ENCODE results near the gene IQGAP3. TPM values are rescaled to one million over a fixed set of nuclear protein-coding genes. Genes with fewer than 3 reads are reported as not detected.

The IQGAP3 gene
- total and polyA plus RNA-seq, 2 of the 4 experiments (the other 2 are of a cell fraction), result 12.5 to 13.6 TPM

DNA sequence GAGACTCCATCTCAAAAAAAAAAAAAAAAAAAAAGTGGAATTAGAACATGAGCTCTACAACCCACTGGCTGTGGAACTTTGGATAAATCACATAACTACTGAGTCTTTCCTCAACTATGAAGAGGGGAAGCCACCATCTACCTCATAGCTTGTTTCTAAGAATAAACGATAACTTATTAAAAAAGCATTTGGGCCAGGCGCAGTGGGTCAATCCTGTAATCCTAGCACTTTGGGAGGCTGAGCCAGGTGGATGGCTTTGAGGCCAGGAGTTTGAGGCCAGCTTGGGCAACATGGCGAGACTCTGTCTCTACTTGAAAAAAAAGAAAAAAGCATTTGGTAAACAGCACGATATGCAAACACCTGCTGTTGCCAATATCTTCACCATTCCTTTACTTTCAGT lies 40.0 kb downstream of the IQGAP3 start:
- dilution Hi-C loops (cut with HindIII; ENCODE audit: low sequenced_read_pairs, unreplicated experiment), result no loop called here
- no peak overlapping the region for H2AK5ac ChIP-seq (ENCODE audit: low read depth, low read length)
- H3K4me2 ChIP-seq (ENCODE audit: low read depth, low read length), result no peak overlapping the region
- no peak overlapping the region for H2BK5ac ChIP-seq (ENCODE audit: low read depth, low read length, poor library complexity, severe bottlenecking)
- 0 out of 4 replicates have a peak, but pooled peaks cover 0 to 3% of the 10 kb centered on the region in 2 experiments for H3K79me1 ChIP-seq (ENCODE audit: low read depth in 1 of 2, low read length in 2 of 2)
- no peak overlapping the region for H3K18ac ChIP-seq (ENCODE audit: low read depth, low read length)
- ChIA-PET POLR2A (ENCODE audit: unreplicated experiment) (no interaction called here), CTCF (no interaction called here)
- H4K91ac ChIP-seq (ENCODE audit: insufficient read depth, low read depth, low read length), result no peak overlapping the region
- no peak overlapping the region for H3K23ac ChIP-seq (ENCODE audit: low read depth, low read length)
- H3K27ac ChIP-seq (ENCODE audit: insufficient read depth, low read length), result no peak overlapping the region
- H2AK9ac ChIP-seq (replicated peaks; ENCODE audit: low read depth, low read length, poor library complexity), result no peak overlapping the region
- H3K27me3 ChIP-seq (ENCODE audit: control insufficient read depth, insufficient read depth, low read length), result no peaks in the 10 kb centered on the region
- 0 out of 2 replicates have a peak, but pooled peaks cover 3% of the 10 kb centered on the region for H3K9me1 ChIP-seq (ENCODE audit: insufficient read depth, low read length)
- H3K9me3 ChIP-seq (ENCODE audit: control insufficient read depth, insufficient read depth, low read length), result no peaks in the 10 kb centered on the region
- H2BK120ac ChIP-seq (ENCODE audit: low read depth, low read length), result no peak overlapping the region
- H2AFZ ChIP-seq (replicated peaks; ENCODE audit: low read length, poor library complexity), result no peak overlapping the region
- H3K14ac ChIP-seq (replicated peaks; ENCODE audit: low read depth, low read length), result no peak overlapping the region
- no peak overlapping the region for H3K56ac ChIP-seq (ENCODE audit: extremely low read depth, insufficient read depth, low read length)
- intact Hi-C loops (cut with micrococcal nuclease), result no loop called here
- no TSS peak for BruUV-seq (replicated peaks)
- H2BK20ac ChIP-seq (ENCODE audit: low read depth, low read length), result no peak overlapping the region
- H3K4me3 ChIP-seq (ENCODE audit: insufficient read depth, low read depth, low read length), result no peak overlapping the region
- H4K20me1 ChIP-seq (ENCODE audit: insufficient read depth, low read length), result no peaks in the 10 kb centered on the region
- peaks cover 27% of the 10 kb centered on the region for H3K36me3 ChIP-seq (ENCODE audit: control insufficient read depth, insufficient read depth, low read length)
- ATAC-seq (ENCODE audit: low read depth), result no peak
- whole genome bisulfite sequencing, 2 experiments (ENCODE audit: extremely low coverage in 2 of 2, insufficient read length in 1 of 2), result no CpG with 5 or more reads among the region's 4 CpGs
- no peak overlapping the region for H4K8ac ChIP-seq (ENCODE audit: low read depth in 2 of 2, low read length in 2 of 2)
- no peak overlapping the region for H3K9ac ChIP-seq (ENCODE audit: low read depth, low read length)
- no peak overlapping the region for H4K5ac ChIP-seq (ENCODE audit: low read depth, low read length)
- TF ChIP-seq MAZ (IDR thresholded peaks at IDR 0.05; ENCODE audit: borderline replicate concordance, low read depth, low read length) (no peak), NFE2L2 (IDR thresholded peaks at IDR 0.05; ENCODE audit: low read depth, low read length) (no peak), POLR2A (IDR thresholded peaks at IDR 0.05; ENCODE audit: low read depth, low read length) (no peak), ELK1 (IDR thresholded peaks at IDR 0.05; ENCODE audit: borderline replicate concordance, low read depth, low read length) (no peak), RCOR1 (IDR thresholded peaks at IDR 0.05; ENCODE audit: insufficient replicate concordance, low read length) (no peak), FOS (IDR thresholded peaks at IDR 0.05; ENCODE audit: low read depth, low read length) (no peak), RFX5 (IDR thresholded peaks at IDR 0.05; ENCODE audit: low read depth, low read length) (no peak), CEBPB (IDR thresholded peaks at IDR 0.05; ENCODE audit: low read depth, low read length) (no peak), RAD21 (IDR thresholded peaks at IDR 0.05; ENCODE audit: low read length) (no peak), MAFK (IDR thresholded peaks at IDR 0.05; ENCODE audit: low read depth, low read length) (no peak), CTCF (conservative IDR thresholded peaks at IDR 0.05; ENCODE audit: low read depth, low read length) (no peak), MXI1 (IDR thresholded peaks at IDR 0.05; ENCODE audit: borderline replicate concordance, low read depth, low read length) (no peak), CHD1 (IDR thresholded peaks at IDR 0.05; ENCODE audit: low read depth, low read length) (no peak)
- H3K4ac ChIP-seq (ENCODE audit: low read depth, low read length), result no peak overlapping the region
- no peak overlapping the region for H2BK15ac ChIP-seq (ENCODE audit: low read depth, low read length)
- H3K4me1 ChIP-seq (ENCODE audit: control insufficient read depth, insufficient read depth, low read length), result no peaks in the 10 kb centered on the region
- DNase-seq, result no peak
- in situ Hi-C loops (cut with MboI; ENCODE audit: low sequenced_read_pairs), result no loop called here
